ENCODE measurements around the gene AKAP9.
"Not testable (repeated sequence)": the region's sequence is repeated elsewhere in the genome, so short reads cannot be mapped to it uniquely, and the experiment has no call there.

Gene AKAP9

GRCh38 chr7:92002720-92003119 is 62.1 kb downstream of the AKAP9 start:
- Histone ChIP-seq H3K36me3 (ENCODE audit: control insufficient read depth, insufficient read depth, low read length) (no peaks in the 10 kb centered on the region), H3K27me3 (ENCODE audit: control insufficient read depth, insufficient read depth, low read length) (no peaks in the 10 kb centered on the region), H3K9me3 (ENCODE audit: control insufficient read depth, insufficient read depth, low read length) (no peaks in the 10 kb centered on the region), H3K4me3 (ENCODE audit: low read length) (no peak overlapping the region), H3K4me1 (ENCODE audit: control insufficient read depth, insufficient read depth, low read length) (no peaks in the 10 kb centered on the region), H3K27ac (ENCODE audit: low read length) (no peak overlapping the region)
- no peak for DNase-seq (ENCODE audit: low read depth, low spot score)
- WGBS (ENCODE audit: insufficient coverage, insufficient read length): no CpG with 5 or more reads among the region's 1 CpG

- H3K36me3 ChIP-seq (ENCODE audit: control insufficient read depth, insufficient read depth, low read length): no peaks in the 10 kb centered on the region
- no CpG with 5 or more reads among the region's 2 CpGs for WGBS (ENCODE audit: insufficient coverage, insufficient read length)
Observed at GRCh38 chr7:92006046-92006445, 65.4 kb downstream of the AKAP9 start.

GRCh38 chr7:92010215-92010614 is 69.6 kb downstream of the AKAP9 start:
- no peaks in the 10 kb centered on the region for H3K4me1 ChIP-seq (ENCODE audit: control insufficient read depth, insufficient read depth, low read length)
- DNase-seq (ENCODE audit: low read depth, low spot score): no peak
- no CpG with 5 or more reads among the region's 5 CpGs for WGBS (ENCODE audit: insufficient coverage, insufficient read length)
- no peaks in the 10 kb centered on the region for H3K27me3 ChIP-seq (ENCODE audit: control insufficient read depth, insufficient read depth, low read length)
- no peak overlapping the region for H3K4me3 ChIP-seq (ENCODE audit: low read length)
- no peaks in the 10 kb centered on the region for H3K36me3 ChIP-seq (ENCODE audit: control insufficient read depth, insufficient read depth, low read length)
- no peak overlapping the region for H3K27ac ChIP-seq (ENCODE audit: low read length)
- H3K9me3 ChIP-seq (ENCODE audit: control insufficient read depth, insufficient read depth, low read length): peaks cover 3% of the 10 kb centered on the region

More at GRCh38 chr7:92006046-92006445, 65.4 kb downstream of the AKAP9 start:
- Histone ChIP-seq H3K9me3 (ENCODE audit: control insufficient read depth, insufficient read depth, low read length) (peaks cover 3% of the 10 kb centered on the region), H3K27me3 (ENCODE audit: control insufficient read depth, insufficient read depth, low read length) (no peaks in the 10 kb centered on the region), H3K27ac (ENCODE audit: low read length) (no peak overlapping the region), H3K4me1 (ENCODE audit: control insufficient read depth, insufficient read depth, low read length) (no peaks in the 10 kb centered on the region), H3K4me3 (ENCODE audit: low read length) (no peak overlapping the region)
- no peak for DNase-seq (ENCODE audit: low read depth, low spot score)

GRCh38 chr7:92013611-92014010 is 72.9 kb downstream of the AKAP9 start:
- no peaks in the 10 kb centered on the region for H3K4me1 ChIP-seq (ENCODE audit: control insufficient read depth, insufficient read depth, low read length)
- H3K4me3 ChIP-seq (ENCODE audit: low read length): no peak overlapping the region
- peaks cover 3% of the 10 kb centered on the region for H3K9me3 ChIP-seq (ENCODE audit: control insufficient read depth, insufficient read depth, low read length)
- no peak overlapping the region for H3K27ac ChIP-seq (ENCODE audit: low read length)
- no peaks in the 10 kb centered on the region for H3K27me3 ChIP-seq (ENCODE audit: control insufficient read depth, insufficient read depth, low read length)
- DNase-seq (ENCODE audit: low read depth, low spot score): no peak
- H3K36me3 ChIP-seq (ENCODE audit: control insufficient read depth, insufficient read depth, low read length): no peaks in the 10 kb centered on the region

GRCh38 chr7:92020636-92021035 is 80.0 kb downstream of the AKAP9 start:
- H3K4me1 ChIP-seq (ENCODE audit: control insufficient read depth, insufficient read depth, low read length): no peaks in the 10 kb centered on the region
- no peak overlapping the region for H3K27ac ChIP-seq (ENCODE audit: low read length)
- H3K27me3 ChIP-seq (ENCODE audit: control insufficient read depth, insufficient read depth, low read length): no peaks in the 10 kb centered on the region
- H3K4me3 ChIP-seq (ENCODE audit: low read length): no peak overlapping the region
- no peak for DNase-seq (ENCODE audit: low read depth, low spot score)
- H3K36me3 ChIP-seq (ENCODE audit: control insufficient read depth, insufficient read depth, low read length): no peaks in the 10 kb centered on the region
- H3K9me3 ChIP-seq (ENCODE audit: control insufficient read depth, insufficient read depth, low read length): no peaks in the 10 kb centered on the region

- H3K4me3 ChIP-seq (ENCODE audit: low read length): no peak overlapping the region
- no peaks in the 10 kb centered on the region for H3K4me1 ChIP-seq (ENCODE audit: control insufficient read depth, insufficient read depth, low read length)
- H3K27me3 ChIP-seq (ENCODE audit: control insufficient read depth, insufficient read depth, low read length): no peaks in the 10 kb centered on the region
- no peaks in the 10 kb centered on the region for H3K9me3 ChIP-seq (ENCODE audit: control insufficient read depth, insufficient read depth, low read length)
- H3K36me3 ChIP-seq (ENCODE audit: control insufficient read depth, insufficient read depth, low read length): peaks cover 4% of the 10 kb centered on the region; the same call in 1 of the 2 replicates
- no CpG with 5 or more reads among the region's 3 CpGs for WGBS (ENCODE audit: insufficient coverage, insufficient read length)
- no peak for DNase-seq (ENCODE audit: low read depth, low spot score)
- no peak overlapping the region for H3K27ac ChIP-seq (ENCODE audit: low read length)
Observed at GRCh38 chr7:92025260-92025659, 84.6 kb downstream of the AKAP9 start.

GRCh38 chr7:92026635-92027034 is 86.0 kb downstream of the AKAP9 start:
- H3K36me3 ChIP-seq (ENCODE audit: control insufficient read depth, insufficient read depth, low read length): not testable (repeated sequence)

GRCh38 chr7:92027128-92027527 is 86.5 kb downstream of the AKAP9 start:
- H3K27me3 ChIP-seq (ENCODE audit: control insufficient read depth, insufficient read depth, low read length); H3K4me3 ChIP-seq (ENCODE audit: low read length); H3K36me3 ChIP-seq (ENCODE audit: control insufficient read depth, insufficient read depth, low read length); H3K27ac ChIP-seq (ENCODE audit: low read length); H3K4me1 ChIP-seq (ENCODE audit: control insufficient read depth, insufficient read depth, low read length); DNase-seq (ENCODE audit: low read depth, low spot score); H3K9me3 ChIP-seq (ENCODE audit: control insufficient read depth, insufficient read depth, low read length): not testable (repeated sequence)
- no CpG with 5 or more reads among the region's 29 CpGs for WGBS (ENCODE audit: insufficient coverage, insufficient read length)

More at GRCh38 chr7:92026635-92027034, 86.0 kb downstream of the AKAP9 start:
- not testable (repeated sequence) for H3K9me3 ChIP-seq (ENCODE audit: control insufficient read depth, insufficient read depth, low read length); H3K27ac ChIP-seq (ENCODE audit: low read length); DNase-seq (ENCODE audit: low read depth, low spot score); H3K4me1 ChIP-seq (ENCODE audit: control insufficient read depth, insufficient read depth, low read length); H3K4me3 ChIP-seq (ENCODE audit: low read length); H3K27me3 ChIP-seq (ENCODE audit: control insufficient read depth, insufficient read depth, low read length)
- no CpG with 5 or more reads among the region's 24 CpGs for WGBS (ENCODE audit: insufficient coverage, insufficient read length)

- WGBS (ENCODE audit: insufficient coverage, insufficient read length): no CpG with 5 or more reads among the region's 2 CpGs
- Histone ChIP-seq H3K4me1 (ENCODE audit: control insufficient read depth, insufficient read depth, low read length) (no peaks in the 10 kb centered on the region), H3K9me3 (ENCODE audit: control insufficient read depth, insufficient read depth, low read length) (no peaks in the 10 kb centered on the region), H3K36me3 (ENCODE audit: control insufficient read depth, insufficient read depth, low read length) (peaks cover 4% of the 10 kb centered on the region; the same call in 1 of the 2 replicates), H3K27me3 (ENCODE audit: control insufficient read depth, insufficient read depth, low read length) (no peaks in the 10 kb centered on the region), H3K27ac (ENCODE audit: low read length) (no peak overlapping the region), H3K4me3 (ENCODE audit: low read length) (no peak overlapping the region)
- DNase-seq (ENCODE audit: low read depth, low spot score): no peak
Observed at GRCh38 chr7:92028226-92028625, 87.6 kb downstream of the AKAP9 start.

GRCh38 chr7:92028686-92029085 is 88.0 kb downstream of the AKAP9 start:
- no peaks in the 10 kb centered on the region for H3K27me3 ChIP-seq (ENCODE audit: control insufficient read depth, insufficient read depth, low read length)
- H3K36me3 ChIP-seq (ENCODE audit: control insufficient read depth, insufficient read depth, low read length): peaks cover 4% of the 10 kb centered on the region; the same call in 1 of the 2 replicates
- no peak overlapping the region for H3K27ac ChIP-seq (ENCODE audit: low read length)
- WGBS (ENCODE audit: insufficient coverage, insufficient read length): no CpG with 5 or more reads among the region's 1 CpG
- no peaks in the 10 kb centered on the region for H3K9me3 ChIP-seq (ENCODE audit: control insufficient read depth, insufficient read depth, low read length)
- no peak overlapping the region for H3K4me3 ChIP-seq (ENCODE audit: low read length)
- DNase-seq (ENCODE audit: low read depth, low spot score): no peak
- H3K4me1 ChIP-seq (ENCODE audit: control insufficient read depth, insufficient read depth, low read length): no peaks in the 10 kb centered on the region

GRCh38 chr7:92034116-92034515 is 93.5 kb downstream of the AKAP9 start:
- H3K4me1 ChIP-seq (ENCODE audit: control insufficient read depth, insufficient read depth, low read length): no peaks in the 10 kb centered on the region
- H3K4me3 ChIP-seq (ENCODE audit: low read length): no peak overlapping the region
- H3K9me3 ChIP-seq (ENCODE audit: control insufficient read depth, insufficient read depth, low read length): no peaks in the 10 kb centered on the region
- H3K27ac ChIP-seq (ENCODE audit: low read length): no peak overlapping the region
- no peaks in the 10 kb centered on the region for H3K27me3 ChIP-seq (ENCODE audit: control insufficient read depth, insufficient read depth, low read length)
- no peak for DNase-seq (ENCODE audit: low read depth, low spot score)
- no peaks in the 10 kb centered on the region for H3K36me3 ChIP-seq (ENCODE audit: control insufficient read depth, insufficient read depth, low read length)
- no CpG with 5 or more reads among the region's 2 CpGs for WGBS (ENCODE audit: insufficient coverage, insufficient read length)

Measured in iPS DF 6.9 (cell line).